Measurements from ENCODE around the gene LYRM9. TPM values are rescaled to one million over a fixed set of nuclear protein-coding genes. Genes with fewer than 3 reads are reported as not detected.
A peak's percentile ranks its signal among the peaks of the same experiment; 100 is the strongest.
"Not testable (repeated sequence)": the region's sequence is repeated elsewhere in the genome, so short reads cannot be mapped to it uniquely, and the experiment has no call there.

The LYRM9 gene
- total and polyA plus RNA-seq, 8 donors, result 0.58 to 20.3 (median 11.5) TPM

DNA sequence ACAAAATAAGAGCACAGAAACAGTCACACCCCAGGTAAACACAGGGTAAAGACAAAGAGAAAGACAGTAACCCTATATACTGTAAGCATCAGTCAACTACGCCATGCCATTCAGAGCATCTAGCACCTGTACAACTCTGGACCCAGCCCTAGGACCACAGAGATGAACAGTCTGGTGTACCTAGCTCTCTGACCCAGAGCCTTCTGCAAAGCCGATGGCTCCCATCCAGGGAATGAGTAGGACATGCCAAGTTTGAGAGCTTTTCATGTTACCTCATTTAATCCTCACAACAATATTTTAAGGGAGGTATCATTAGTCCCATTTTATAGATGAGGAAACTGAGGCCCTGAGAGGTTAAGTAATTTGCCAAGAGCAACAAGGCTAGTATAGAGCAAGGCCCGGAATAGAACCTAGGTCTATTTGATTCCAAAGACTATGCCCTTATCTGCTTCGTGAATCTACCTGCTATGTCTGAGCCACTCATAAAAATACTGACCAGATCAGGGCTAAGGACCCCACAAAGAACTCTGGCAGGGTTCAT lies 3.4 kb downstream of the LYRM9 start:
- Histone ChIP-seq H3K36me3 (no peaks in the 10 kb centered on the region), H3K27me3 (no peaks in the 10 kb centered on the region), H3K27ac (no peak overlapping the region), H3K4me3 (no peak overlapping the region), H3K4me1 (peaks cover 6 to 30% (median 15%) of the 10 kb centered on the region in 4 donors), H3K9me3 (no peaks in the 10 kb centered on the region)
- no peak for DNase-seq
- intact Hi-C loops (cut with DNase I; ENCODE audit: low total_unique reads), result loop anchor here (10.0 kb wide), 1 partner anchor 355 kb away; no protein-coding TSS in a partner anchor
- no peak for TF ChIP-seq POLR2AphosphoS5 (IDR thresholded peaks at IDR 0.05)
- no peak for TF ChIP-seq CTCF (IDR thresholded peaks at IDR 0.05)
- TF ChIP-seq POLR2A (IDR thresholded peaks at IDR 0.05), result no peak
- no peak for TF ChIP-seq EP300 (IDR thresholded peaks at IDR 0.05)
- WGBS, 5 donors, result 91 to 94% (median 93%) methylated on average over 4 of the region's 4 CpGs

DNA sequence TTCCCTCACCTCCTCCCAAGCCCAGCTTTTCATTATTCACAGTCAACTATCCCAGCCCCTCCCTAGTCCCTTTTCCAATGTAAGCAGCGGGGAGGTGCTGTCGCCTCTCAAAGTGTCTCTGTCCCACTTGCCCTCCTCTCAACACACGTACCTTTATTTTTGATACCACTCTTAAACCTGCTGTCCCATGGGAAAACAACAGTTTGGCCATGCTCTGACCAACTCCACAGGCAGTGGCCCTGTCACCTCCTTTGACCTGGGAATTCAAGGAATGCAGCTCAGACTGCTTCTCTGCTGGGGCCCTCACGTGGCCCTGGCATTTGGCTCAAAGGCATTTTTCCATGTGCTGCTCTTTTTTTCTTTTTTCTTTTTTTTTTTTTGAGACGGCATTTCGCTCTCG lies 4.2 kb downstream of the LYRM9 start:
- Histone ChIP-seq H3K36me3 (no peaks in the 10 kb centered on the region), H3K27ac (no peak overlapping the region), H3K9me3 (no peaks in the 10 kb centered on the region), H3K27me3 (no peaks in the 10 kb centered on the region), H3K4me3 (no peak overlapping the region), H3K4me1 (peaks cover 6 to 26% (median 15%) of the 10 kb centered on the region in 4 donors)
- no peak for TF ChIP-seq EP300 (IDR thresholded peaks at IDR 0.05)
- TF ChIP-seq POLR2A (IDR thresholded peaks at IDR 0.05), result no peak
- no peak for TF ChIP-seq CTCF (IDR thresholded peaks at IDR 0.05)
- no peak for TF ChIP-seq POLR2AphosphoS5 (IDR thresholded peaks at IDR 0.05)
- WGBS, 5 donors, result 42 to 63% (median 49%) methylated on average over 7 of the region's 7 CpGs
- intact Hi-C loops (cut with DNase I; ENCODE audit: low total_unique reads), result no loop called here
- peak; percentile 35 to 40 for DNase-seq

- Histone ChIP-seq H3K36me3 (no peaks in the 10 kb centered on the region), H3K4me1 (peaks cover 6 to 22% (median 13%) of the 10 kb centered on the region in 4 donors), H3K9me3 (no peaks in the 10 kb centered on the region), H3K27me3 (no peaks in the 10 kb centered on the region), H3K27ac (no peak overlapping the region), H3K4me3 (no peak overlapping the region)
- 67 to 78% (median 76%) methylated on average over 2 of the region's 2 CpGs for WGBS, 5 donors
- TF ChIP-seq POLR2AphosphoS5 (IDR thresholded peaks at IDR 0.05) (no peak), EP300 (IDR thresholded peaks at IDR 0.05) (no peak), CTCF (IDR thresholded peaks at IDR 0.05) (no peak), POLR2A (IDR thresholded peaks at IDR 0.05) (no peak)
- DNase-seq, result no peak
- intact Hi-C loops (cut with DNase I; ENCODE audit: low total_unique reads), result no loop called here
Observed at GRCh38 chr17:27888067-27888466, 5.1 kb downstream of the LYRM9 start.

DNA sequence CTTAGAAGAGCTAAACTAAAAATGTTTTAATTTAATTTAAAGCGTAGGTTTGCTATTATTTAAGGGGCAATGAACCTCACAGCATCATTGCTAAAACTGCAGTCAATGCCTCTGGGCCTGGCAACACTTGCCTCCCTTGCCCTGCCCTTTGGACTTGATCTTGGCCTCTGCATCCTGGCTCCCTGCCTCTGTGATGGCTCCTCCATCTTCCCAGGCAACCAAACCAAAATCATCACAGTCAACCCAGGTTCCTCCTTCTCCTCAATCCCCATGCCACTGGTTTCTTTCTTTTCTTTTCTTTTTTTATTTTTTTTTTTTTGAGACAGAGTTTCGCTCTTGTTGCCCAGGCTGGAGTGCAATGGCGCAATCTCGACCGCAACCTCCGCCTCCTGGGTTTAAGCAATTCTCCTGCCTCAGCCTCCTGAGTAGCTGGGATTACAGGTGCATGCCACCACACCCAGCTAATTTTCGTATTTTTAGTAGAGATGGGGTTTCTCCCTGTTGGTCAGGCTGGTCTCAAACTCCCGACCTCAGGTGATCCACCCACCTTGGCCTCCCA lies 6.7 kb downstream of the LYRM9 start:
- H3K9me3 ChIP-seq; H3K36me3 ChIP-seq; H3K4me3 ChIP-seq; H3K27me3 ChIP-seq; H3K27ac ChIP-seq; DNase-seq; intact Hi-C loops (cut with DNase I; ENCODE audit: low total_unique reads): not testable (repeated sequence)
- peaks cover 0 to 13% (median 4%) of the 10 kb centered on the region in 4 donors for H3K4me1 ChIP-seq
- WGBS, 5 donors, result 90 to 97% (median 93%) methylated on average over 8 of the region's 8 CpGs
